Ovary (tissue), 9 donors: Measurements from ENCODE around the gene FGD4. TPM values are rescaled to one million over a fixed set of nuclear protein-coding genes. Genes with fewer than 3 reads are reported as not detected.

Source experiments
- DNase-seq, 5 donors: peaks; one replicate each; pipeline ENCODE4 v3.0.0-alpha.2; 2019 to 2020
- H3K27ac ChIP-seq, 2 donors: fragments of 200-600 bp; one replicate each; pipeline versions ENCODE4 v1.5.1 to v1.8.0; 2019 to 2022
- H3K27me3 ChIP-seq: fragments of 200-600 bp; one replicate; pipeline ENCODE4 v1.8.0; 2022
- H3K36me3 ChIP-seq: fragments of 200-600 bp; sonication (generic); one replicate; pipeline ENCODE4 v1.5.1; 2019
- H3K4me1 ChIP-seq: one replicate; pipeline ENCODE4 v1.8.1; 2013; ENCODE audit warnings: mild to moderate bottlenecking, moderate library complexity; ENCODE audit not compliant: insufficient read depth
- H3K4me3 ChIP-seq: fragments of 200-600 bp; sonication (generic); one replicate; pipeline ENCODE4 v1.5.1; 2017
- H3K9me3 ChIP-seq, 2 donors: fragments of 200-600 bp in 1 of 2; sonication (generic) in 1 of 2; one replicate each; pipeline versions ENCODE4 v1.5.1 to v1.8.1; 2013 to 2019; ENCODE audit warnings: mild to moderate bottlenecking in 1 of 2, moderate library complexity in 1 of 2
- CTCF ChIP-seq, 3 donors: fragments of 450-650 bp in 2 of 3; fragments of 200-600 bp in 1 of 3; IDR thresholded peaks; one replicate each; pipeline versions ENCODE4 v1.5.1 to v1.8.0; 2016 to 2022; ENCODE audit warnings: antibody characterized with exemption in 3 of 3, mild to moderate bottlenecking in 1 of 3
- EP300 ChIP-seq: sonication (generic); formaldehyde crosslinking; IDR thresholded peaks from one replicate; pipeline ENCODE4 v1.6.1; 2017; ENCODE audit warnings: antibody characterized with exemption
- POLR2A ChIP-seq: fragments of 450-650 bp; IDR thresholded peaks from one replicate; pipeline ENCODE4 v1.6.1; 2017; ENCODE audit warnings: antibody characterized with exemption, mild to moderate bottlenecking, moderate library complexity
- WGBS, 3 donors: extraction: QIAGEN DNeasy Blood & Tissue Kit in 1 of 3; methylation state at CpG; one replicate each; pipeline versions ENCODE4 v1.1.5 to v1.1.7; 2013 to 2017; 5-methylcytosine and 5-hydroxymethylcytosine counted together
- intact Hi-C, 4 donors: fragments of 100-400 bp; cut with DNase I; formaldehyde crosslinking; loops; one replicate each; pipeline versions ENCODE4 v1.11.0 to v1.15.1; 2022 to 2023
- polyA plus RNA-seq, 2 donors: library from polyadenylated mRNA; stranded (reverse); fragments of 200-250 nt in 1 of 2; fragments of 350-450 nt in 1 of 2; fragmentation: Illumina TruSeq in 1 of 2; extraction: RNeasy Lipid Tissue Mini Kit (QIAGEN cat#74804) in 1 of 2; gene quantifications; one replicate each; pipeline ENCODE4 v1.2.3, GENCODE V29; 2013 to 2014
- total RNA-seq, 7 donors: library from RNA; depleted of rRNA in 2 of 7; stranded (reverse); fragments of >200 nt in 2 of 7; fragmentation: NEBNext Ultra II Directional in 3 of 7; extraction: Animal tissue kit (Norgen Biotek cat#: 25700) in 3 of 7; gene quantifications; one replicate each; pipeline versions ENCODE4 v1.1.0 to v1.2.4, GENCODE V29; 2016 to 2023
- donor health status: DM: no; HTN: no; CAD: no; lungs with moderate emphysema.
- donor health status: DM: no; HTN: no; CAD: no.
- donor health status: Bipolar disorder and iron deficiency.
- donor health status: DM: yes; HTN: yes; CAD: no.
- donor health status: DM: no; HTN: no; CAD: no.
- donor health status: DM: yes; HTN: yes; CAD: no.

Gene FGD4
- total and polyA plus RNA-seq, 9 donors, result 14.6 to 85.0 (median 51.6) TPM

- no peak overlapping the region for H3K27ac ChIP-seq
- H3K4me3 ChIP-seq, result no peak overlapping the region
- DNase-seq, result no peak
- no peaks in the 10 kb centered on the region for H3K36me3 ChIP-seq
- intact Hi-C loops, result no loop called here
- no peaks in the 10 kb centered on the region for H3K9me3 ChIP-seq
- WGBS, 3 donors, result 68 to 97% (median 78%) methylated on average over 2 of the region's 2 CpGs
- TF ChIP-seq EP300, result no peak
- TF ChIP-seq POLR2A, result no peak
- TF ChIP-seq CTCF (IDR thresholded peaks at IDR 0.05), result no peak
- no peaks in the 10 kb centered on the region for H3K27me3 ChIP-seq
- peaks cover 3% of the 10 kb centered on the region for H3K4me1 ChIP-seq
These were observed 205.2 kb downstream of the FGD4 start for GRCh38 chr12:32604565-32604964.

- intact Hi-C loops, result no loop called here
- no peak for DNase-seq
- Histone ChIP-seq H3K27ac (no peak overlapping the region), H3K36me3 (no peaks in the 10 kb centered on the region), H3K4me3 (no peak overlapping the region), H3K4me1 (peaks cover 2% of the 10 kb centered on the region), H3K9me3 (no peaks in the 10 kb centered on the region), H3K27me3 (no peaks in the 10 kb centered on the region)
- TF ChIP-seq EP300 (no peak), CTCF (IDR thresholded peaks at IDR 0.05) (no peak), POLR2A (no peak)
- WGBS, 3 donors, result 97 to 99% (median 97%) methylated on average over 3 of the region's 3 CpGs
These were observed 206.2 kb downstream of the FGD4 start for GRCh38 chr12:32605326-32606095.

GRCh38 chr12:32606443-32606842 lies 207.1 kb downstream of the FGD4 start:
- H3K36me3 ChIP-seq, result no peaks in the 10 kb centered on the region
- no peak overlapping the region for H3K4me3 ChIP-seq
- 89 to 98% (median 98%) methylated on average over 2 of the region's 2 CpGs for WGBS, 3 donors
- intact Hi-C loops, result no loop called here
- H3K27me3 ChIP-seq, result no peaks in the 10 kb centered on the region
- H3K27ac ChIP-seq, result no peak overlapping the region
- H3K4me1 ChIP-seq, result peaks cover 2% of the 10 kb centered on the region
- H3K9me3 ChIP-seq, result no peaks in the 10 kb centered on the region
- TF ChIP-seq POLR2A (no peak), EP300 (no peak), CTCF (IDR thresholded peaks at IDR 0.05) (no peak)
- no peak for DNase-seq

GRCh38 chr12:32609966-32610365 lies 210.6 kb downstream of the FGD4 start:
- no peaks in the 10 kb centered on the region for H3K36me3 ChIP-seq

GRCh38 chr12:32611986-32612385 lies 212.6 kb downstream of the FGD4 start:
- no peak overlapping the region for H3K27ac ChIP-seq
- no peaks in the 10 kb centered on the region for H3K27me3 ChIP-seq
- H3K4me1 ChIP-seq, result no peaks in the 10 kb centered on the region
- TF ChIP-seq POLR2A, result no peak
- TF ChIP-seq EP300, result no peak
- no peak for TF ChIP-seq CTCF (IDR thresholded peaks at IDR 0.05)
- 97 to 98% (median 97%) methylated on average over 11 of the region's 11 CpGs for WGBS, 3 donors
- no peaks in the 10 kb centered on the region for H3K36me3 ChIP-seq
- H3K9me3 ChIP-seq, result no peaks in the 10 kb centered on the region
- intact Hi-C loops, result no loop called here
- no peak for DNase-seq
- H3K4me3 ChIP-seq, result no peak overlapping the region

More at GRCh38 chr12:32609966-32610365, 210.6 kb downstream of the FGD4 start:
- intact Hi-C loops, result no loop called here
- no peaks in the 10 kb centered on the region for H3K27me3 ChIP-seq
- H3K9me3 ChIP-seq, result no peaks in the 10 kb centered on the region
- no peak overlapping the region for H3K4me3 ChIP-seq
- no peaks in the 10 kb centered on the region for H3K4me1 ChIP-seq
- WGBS, 3 donors, result 95 to 100% (median 96%) methylated on average over 1 of the region's 1 CpG
- no peak for DNase-seq
- H3K27ac ChIP-seq, result no peak overlapping the region
- TF ChIP-seq POLR2A (no peak), EP300 (no peak)
